Thoracic aorta (tissue), 2 donors: ENCODE data around the gene PIRT. TPM values are rescaled to one million over a fixed set of nuclear protein-coding genes. Genes with fewer than 3 reads are reported as not detected.

Experiments
- ATAC-seq: fragments of 150-250 bp; one replicate; pipeline ENCODE4 v1.8.0; 2017; ENCODE audit warnings: low read depth; ENCODE audit not compliant: insufficient number of reproducible peaks, low FRiP score
- DNase-seq: peaks from one replicate; pipeline ENCODE4 v3.0.0-alpha.2; 2020; ENCODE audit warnings: low spot score
- H3K27ac ChIP-seq, 2 donors: fragments of 200-600 bp; sonication (generic); 1 replicate in 1 of 2; 2 replicates in 1 of 2; pipeline ENCODE4 v1.5.1; 2016; ENCODE audit warnings: mild to moderate bottlenecking in 2 of 2, moderate library complexity in 2 of 2
- H3K27me3 ChIP-seq: fragments of 200-600 bp; sonication (generic); replicated peaks from 2 replicates; pipeline ENCODE4 v1.6.0; 2016; ENCODE audit warnings: mild to moderate bottlenecking; ENCODE audit not compliant: insufficient read depth
- H3K36me3 ChIP-seq: fragments of 200-600 bp; sonication (generic); one replicate; pipeline ENCODE4 v1.5.1; 2016
- H3K4me1 ChIP-seq, 2 donors: fragments of 200-600 bp; sonication (generic); 1 replicate in 1 of 2; 2 replicates in 1 of 2; pipeline versions ENCODE4 v1.5.1 to v1.6.0; 2016; ENCODE audit warnings: low read depth in 2 of 2, mild to moderate bottlenecking in 1 of 2; ENCODE audit not compliant: control insufficient read depth in 1 of 2
- H3K4me3 ChIP-seq: fragments of 200-600 bp; sonication (generic); 2 replicates; pipeline ENCODE4 v1.5.1; 2016; ENCODE audit warnings: mild to moderate bottlenecking
- H3K9me3 ChIP-seq: fragments of 200-600 bp; sonication (generic); 2 replicates; pipeline ENCODE4 v1.5.1; 2016
- total RNA-seq, 2 donors: library from RNA; depleted of rRNA; stranded (reverse); fragments of >200 nt; gene quantifications; one replicate each; pipeline versions ENCODE4 v1.1.0 to v1.2.3, GENCODE V29; 2016
- TF ChIP-seq, protein P1 (sequence below): fragments of 200-600 bp; sonication (generic); IDR thresholded peaks from one replicate; pipeline ENCODE4 v1.5.1; 2019; ENCODE audit warnings: antibody characterized with exemption

The PIRT gene
- total RNA-seq, 2 donors from 2014 or later, result not detected

GRCh38 chr17:10809605-10810004 lies 28.3 kb downstream of the PIRT start:
- no peaks in the 10 kb centered on the region for H3K36me3 ChIP-seq
- H3K9me3 ChIP-seq, result no peaks in the 10 kb centered on the region
- no peak overlapping the region for H3K4me3 ChIP-seq
- H3K4me1 ChIP-seq, result no peaks in the 10 kb centered on the region
- DNase-seq (no peak), ATAC-seq (no peak)
- H3K27ac ChIP-seq, result no peak overlapping the region
- no peaks in the 10 kb centered on the region for H3K27me3 ChIP-seq
- TF ChIP-seq, protein P1, sequence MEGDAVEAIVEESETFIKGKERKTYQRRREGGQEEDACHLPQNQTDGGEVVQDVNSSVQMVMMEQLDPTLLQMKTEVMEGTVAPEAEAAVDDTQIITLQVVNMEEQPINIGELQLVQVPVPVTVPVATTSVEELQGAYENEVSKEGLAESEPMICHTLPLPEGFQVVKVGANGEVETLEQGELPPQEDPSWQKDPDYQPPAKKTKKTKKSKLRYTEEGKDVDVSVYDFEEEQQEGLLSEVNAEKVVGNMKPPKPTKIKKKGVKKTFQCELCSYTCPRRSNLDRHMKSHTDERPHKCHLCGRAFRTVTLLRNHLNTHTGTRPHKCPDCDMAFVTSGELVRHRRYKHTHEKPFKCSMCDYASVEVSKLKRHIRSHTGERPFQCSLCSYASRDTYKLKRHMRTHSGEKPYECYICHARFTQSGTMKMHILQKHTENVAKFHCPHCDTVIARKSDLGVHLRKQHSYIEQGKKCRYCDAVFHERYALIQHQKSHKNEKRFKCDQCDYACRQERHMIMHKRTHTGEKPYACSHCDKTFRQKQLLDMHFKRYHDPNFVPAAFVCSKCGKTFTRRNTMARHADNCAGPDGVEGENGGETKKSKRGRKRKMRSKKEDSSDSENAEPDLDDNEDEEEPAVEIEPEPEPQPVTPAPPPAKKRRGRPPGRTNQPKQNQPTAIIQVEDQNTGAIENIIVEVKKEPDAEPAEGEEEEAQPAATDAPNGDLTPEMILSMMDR, result no peak

GRCh38 chr17:10807704-10808128 lies 30.2 kb downstream of the PIRT start:
- ATAC-seq (no peak), DNase-seq (no peak)
- no peak overlapping the region for H3K27ac ChIP-seq
- H3K4me1 ChIP-seq, result no peaks in the 10 kb centered on the region
- no peaks in the 10 kb centered on the region for H3K9me3 ChIP-seq
- H3K4me3 ChIP-seq, result no peak overlapping the region
- no peaks in the 10 kb centered on the region for H3K36me3 ChIP-seq
- TF ChIP-seq, protein P1, result no peak
- H3K27me3 ChIP-seq, result no peaks in the 10 kb centered on the region

GRCh38 chr17:10806545-10807262 lies 31.2 kb downstream of the PIRT start:
- DNase-seq (no peak), ATAC-seq (no peak)
- Histone ChIP-seq H3K4me1 (no peaks in the 10 kb centered on the region), H3K9me3 (no peaks in the 10 kb centered on the region), H3K27me3 (no peaks in the 10 kb centered on the region), H3K4me3 (no peak overlapping the region), H3K27ac (no peak overlapping the region), H3K36me3 (no peaks in the 10 kb centered on the region)
- TF ChIP-seq, protein P1, result no peak

DNA sequence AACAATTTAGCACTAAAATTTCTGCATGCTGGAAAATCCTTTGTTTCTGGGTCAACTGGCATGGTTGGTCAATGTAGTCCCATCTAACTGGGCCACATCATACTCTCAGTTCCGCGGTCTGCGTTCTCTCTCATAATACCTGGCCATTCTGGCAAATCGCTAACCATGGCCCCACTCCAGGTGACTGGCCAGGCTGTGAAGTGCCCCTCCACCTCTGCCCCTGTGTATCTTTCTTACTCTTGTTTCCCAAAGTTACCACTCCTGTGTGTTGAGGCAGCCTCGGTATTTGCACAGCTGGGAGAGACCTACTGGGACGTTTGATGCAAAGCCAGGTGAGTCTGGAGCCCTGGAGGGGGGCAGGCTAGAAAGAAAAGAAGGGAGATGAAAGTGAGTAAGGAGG lies 32.0 kb downstream of the PIRT start:
- Histone ChIP-seq H3K4me1 (no peaks in the 10 kb centered on the region), H3K36me3 (no peaks in the 10 kb centered on the region), H3K4me3 (no peak overlapping the region), H3K9me3 (no peaks in the 10 kb centered on the region), H3K27ac (no peak overlapping the region), H3K27me3 (no peaks in the 10 kb centered on the region)
- ATAC-seq (no peak), DNase-seq (no peak)
- TF ChIP-seq, protein P1, result no peak

DNA sequence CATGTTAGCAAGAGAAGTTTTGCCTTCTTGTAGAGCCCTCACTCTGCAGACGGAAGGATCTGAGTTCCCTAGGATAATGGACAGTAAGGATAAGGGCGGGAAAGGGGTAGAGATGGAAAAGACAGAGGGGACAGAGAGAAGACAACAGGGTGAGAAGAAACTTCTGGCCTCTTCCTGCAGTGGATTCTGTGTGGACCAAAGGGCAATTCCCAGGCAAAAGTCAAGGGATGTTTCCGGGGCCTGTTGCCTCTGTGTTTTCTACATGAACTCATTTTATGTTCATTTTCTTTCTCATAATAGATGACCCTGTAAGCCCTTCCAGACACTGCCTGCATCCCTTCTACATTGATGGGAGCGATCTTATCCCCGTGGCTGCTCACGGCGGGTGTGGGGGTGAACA lies 33.3 kb downstream of the PIRT start:
- H3K36me3 ChIP-seq, result no peaks in the 10 kb centered on the region
- TF ChIP-seq, protein P1, result no peak
- H3K27me3 ChIP-seq, result no peaks in the 10 kb centered on the region
- ATAC-seq (no peak), DNase-seq (no peak)
- no peak overlapping the region for H3K27ac ChIP-seq
- H3K4me3 ChIP-seq, result no peak overlapping the region
- no peaks in the 10 kb centered on the region for H3K4me1 ChIP-seq
- no peaks in the 10 kb centered on the region for H3K9me3 ChIP-seq
